ENCODE data around the gene APOBEC3C.
"Not testable (repeated sequence)": the region's sequence is repeated elsewhere in the genome, so short reads cannot be mapped to it uniquely, and the experiment has no call there.

The APOBEC3C gene

DNA sequence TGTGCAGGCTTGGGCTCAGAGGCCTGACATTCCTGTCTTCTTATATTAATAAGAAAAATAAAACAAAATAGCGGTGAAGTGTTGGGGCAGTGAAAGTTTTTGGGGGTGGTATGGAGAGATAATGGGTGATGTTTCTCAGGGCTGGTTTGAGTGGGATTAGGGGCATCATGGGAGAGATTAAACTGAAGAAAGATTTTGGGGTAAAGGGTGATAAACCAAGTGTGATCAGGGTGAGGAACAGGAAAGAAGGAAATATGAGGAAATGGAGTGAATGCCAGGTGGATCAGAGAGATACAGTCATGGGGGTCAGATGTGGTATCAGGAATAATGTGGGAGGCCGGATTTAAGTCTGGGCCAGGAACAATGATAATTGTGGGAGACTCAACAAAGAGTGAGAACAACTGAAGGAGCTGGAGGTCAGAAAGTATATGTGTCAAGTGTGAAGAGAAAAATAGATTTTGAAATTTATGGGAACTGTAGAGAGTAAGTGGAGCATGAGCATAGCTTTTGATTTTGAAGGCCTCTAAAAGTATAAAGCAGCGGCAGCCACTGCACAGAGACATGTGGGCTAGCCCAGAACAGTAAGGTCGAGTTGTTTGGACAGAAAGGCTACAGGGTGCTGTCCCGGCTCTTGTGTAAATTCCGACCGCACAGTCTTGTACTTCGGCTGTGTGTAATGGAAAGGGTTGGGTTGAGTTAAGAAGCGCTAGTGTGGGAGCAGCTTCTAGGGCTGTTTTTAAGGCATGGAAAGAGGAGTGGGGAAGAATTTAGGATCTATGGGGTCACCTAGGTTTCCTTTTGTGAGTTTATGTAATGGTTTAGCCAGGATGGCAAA, 52.6 kb downstream of the APOBEC3C start:
- not testable (repeated sequence) for DNase-seq (ENCODE audit: low read depth)

DNA sequence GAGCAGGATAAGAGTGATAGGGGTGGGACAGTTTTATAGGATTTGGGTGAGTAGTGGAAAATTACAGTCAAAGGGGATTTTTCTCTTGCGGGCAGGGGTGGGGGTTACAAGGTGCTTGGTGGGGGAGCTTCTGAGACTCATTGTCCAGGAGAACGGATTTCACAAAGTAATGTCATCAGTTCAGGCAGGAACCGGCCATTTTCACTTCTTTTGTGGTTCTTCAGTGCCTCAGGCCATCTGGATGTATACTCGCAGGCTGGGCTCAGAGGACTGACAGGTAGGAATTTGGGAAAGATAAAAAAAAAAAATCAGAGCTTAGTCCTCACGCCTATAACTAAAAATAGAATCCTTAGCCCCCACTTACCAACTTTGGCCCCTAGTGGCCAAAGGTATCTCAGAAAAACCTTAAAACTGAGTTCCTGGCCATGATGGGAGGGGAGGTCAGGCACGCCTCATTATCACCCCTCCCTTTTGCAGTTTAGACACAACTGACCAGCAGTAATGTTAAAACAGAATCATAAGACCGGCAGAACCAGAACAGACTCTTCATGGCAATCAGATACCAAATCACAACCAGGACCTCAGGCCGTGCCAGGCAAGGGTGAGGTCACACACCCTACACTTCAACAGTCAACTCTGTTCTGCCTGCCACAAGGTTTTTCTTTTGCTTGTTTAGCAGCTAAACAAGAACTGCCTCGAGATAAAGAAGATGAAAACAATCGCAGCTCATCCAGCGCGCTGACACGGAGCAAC, 54.2 kb downstream of the APOBEC3C start:
- no peak for DNase-seq (ENCODE audit: low read depth)
